Panc1 (cell line): ENCODE data around the gene RADIL.

Experiments
- CTCF ChIP-seq: fragments of 450-650 bp; IDR thresholded peaks from 2 replicates; pipeline ENCODE4 v1.5.1; 2017; ENCODE audit warnings: mild to moderate bottlenecking
- POLR2AphosphoS5 ChIP-seq: IDR thresholded peaks from 2 replicates; pipeline ENCODE4 v1.6.1; 2012; ENCODE audit warnings: mild to moderate bottlenecking, low read depth, low read length, moderate library complexity
- SIN3A ChIP-seq: IDR thresholded peaks from 2 replicates; pipeline ENCODE4 v1.6.1; 2012; ENCODE audit warnings: low read depth, mild to moderate bottlenecking, low read length, moderate library complexity, borderline replicate concordance; ENCODE audit not compliant: insufficient read depth

DNA sequence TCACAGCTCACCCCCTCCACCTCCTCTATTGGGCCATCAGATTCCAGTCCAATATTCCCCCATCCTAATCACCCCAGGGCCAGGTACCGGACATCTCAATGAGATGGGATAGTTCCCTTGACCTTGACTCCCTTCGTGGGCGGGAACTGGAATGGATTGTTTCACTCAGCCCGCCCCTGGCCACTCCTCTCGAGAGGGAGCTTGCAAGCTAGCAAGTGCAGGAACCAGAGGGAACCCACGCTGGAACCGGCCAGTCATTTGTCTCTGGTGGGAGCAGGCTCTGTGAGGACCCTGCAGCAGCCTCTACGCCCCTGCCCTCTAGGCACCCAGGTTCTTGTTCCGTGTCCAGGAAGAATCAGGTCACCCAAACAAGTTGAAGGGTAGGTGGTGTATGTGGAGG lies 11.0 kb upstream of the RADIL start:
- no peak for TF ChIP-seq CTCF
- no peak for TF ChIP-seq SIN3A
- no peak for TF ChIP-seq POLR2AphosphoS5
